ENCODE data around the gene C5orf58. TPM values are rescaled to one million over a fixed set of nuclear protein-coding genes. Genes with fewer than 3 reads are reported as not detected.
A peak's percentile ranks its signal among the peaks of the same experiment; 100 is the strongest.

The C5orf58 gene
- polyA plus RNA-seq (ENCODE audit: insufficient read depth in 1 of 5, insufficient read length in 5 of 5, low replicate concordance in 1 of 5): under 1 TPM; 0.29 to 0.94 (median 0.31) TPM
- long read RNA-seq, donor 1: 0 reads
- long read RNA-seq, donor 2: 0 reads
- long read RNA-seq, donor 3, partial matches to known transcripts: 5 of 5 reads
- long read RNA-seq, donor 3, other reads (novel, unspliced or antisense): 0 of 5 reads
- long read RNA-seq, donor 4: 0 reads
- long read RNA-seq, donor 5: 0 reads
- long read RNA-seq, donor 6: 0 reads
- long read RNA-seq, donor 7: 0 reads
- long read RNA-seq, donor 8: 0 reads

GRCh38 chr5:170232786-170233185 lies at the start of gene C5orf58:
TSS of gene C5orf58 (plus strand) at chr5:170232985. CDS start at chr5:170234977, 1,992 bp downstream.
- DNase-seq: no peak

DNA sequence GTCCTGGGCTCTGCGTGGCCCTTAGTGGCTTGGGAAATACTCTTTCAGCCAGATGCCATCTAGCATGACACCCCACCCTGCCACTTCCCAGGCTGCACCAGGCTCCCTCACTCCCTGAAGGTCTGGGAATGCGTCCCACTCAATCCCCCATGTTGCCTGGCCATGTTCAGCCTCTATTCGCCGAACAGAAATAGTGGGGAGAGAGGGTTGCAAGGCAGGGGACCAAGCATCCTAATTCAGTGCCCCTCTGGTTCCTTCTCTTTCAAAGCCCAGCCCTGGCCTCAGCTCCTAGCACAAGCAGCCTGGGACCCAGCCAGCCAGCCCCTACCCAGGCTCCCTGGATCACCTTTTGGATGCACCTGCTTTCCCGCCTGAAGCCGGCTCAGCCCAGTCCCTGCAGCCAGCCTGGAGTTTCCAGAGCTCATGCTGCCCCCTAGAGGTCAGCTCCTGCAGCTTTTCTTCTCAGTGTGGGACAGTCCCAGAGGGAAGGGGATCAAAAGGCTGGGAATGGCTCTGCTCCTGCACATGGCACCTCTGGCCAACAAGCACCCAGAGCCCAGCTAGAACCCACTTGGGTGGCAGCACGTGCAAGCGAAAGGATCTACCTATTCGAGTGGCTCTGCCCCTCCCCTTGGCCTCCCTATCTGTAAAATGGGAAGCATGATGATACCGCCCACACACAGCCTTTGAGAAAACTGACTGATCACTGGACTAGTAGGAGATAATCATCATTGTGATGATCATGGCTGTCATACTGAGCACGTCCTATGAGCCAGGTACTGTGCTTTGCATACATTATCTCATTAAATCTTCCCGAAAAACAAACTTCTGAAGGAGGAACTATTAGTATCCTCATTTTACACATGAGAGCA lies 48.7 kb upstream of the C5orf58 start:
- peak; percentile 34 to 44 for DNase-seq

DNA sequence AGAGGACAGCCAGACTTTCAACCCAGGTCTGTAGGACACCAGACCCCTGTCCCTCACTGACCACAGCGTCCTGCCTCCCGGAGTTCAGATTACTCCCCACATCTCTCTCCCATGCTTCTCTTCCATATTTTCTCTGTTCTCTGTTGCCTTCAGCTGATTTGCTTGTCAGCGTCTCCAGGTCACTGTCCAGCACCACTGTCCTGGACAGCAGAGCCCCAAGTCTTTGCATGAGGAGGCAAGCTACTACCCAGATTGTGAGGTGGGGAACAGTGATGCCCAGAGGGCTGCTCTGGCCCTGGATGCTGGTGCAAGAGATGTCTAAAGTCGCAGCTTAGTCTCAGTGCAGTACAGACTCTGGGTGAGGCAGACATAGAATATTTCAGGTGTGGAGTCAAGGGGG lies 48.0 kb upstream of the C5orf58 start:
- DNase-seq: no peak

DNA sequence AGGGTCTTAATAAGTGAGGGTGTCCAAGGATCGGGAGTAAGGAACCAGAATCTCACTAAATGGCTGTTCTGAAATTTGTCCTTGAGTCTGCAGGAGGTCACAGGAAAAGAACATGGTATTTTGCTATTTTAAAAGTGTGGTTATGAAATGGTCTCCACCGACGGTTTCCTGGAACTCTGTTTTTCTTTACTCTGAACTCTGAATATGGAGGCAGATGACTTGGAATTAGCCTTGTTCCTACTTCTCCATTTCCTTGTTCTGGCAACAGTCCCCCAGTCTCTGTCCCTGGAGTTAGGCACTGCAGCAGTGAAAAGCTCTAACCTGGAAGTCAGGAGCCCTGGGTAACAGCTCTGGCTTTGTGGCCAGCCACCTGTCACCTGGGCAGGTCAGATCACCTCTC lies 46.6 kb upstream of the C5orf58 start:
- DNase-seq: no peak

- no peak for DNase-seq
Observed at GRCh38 chr5:170186856-170187255, 45.9 kb upstream of the C5orf58 start.

DNA sequence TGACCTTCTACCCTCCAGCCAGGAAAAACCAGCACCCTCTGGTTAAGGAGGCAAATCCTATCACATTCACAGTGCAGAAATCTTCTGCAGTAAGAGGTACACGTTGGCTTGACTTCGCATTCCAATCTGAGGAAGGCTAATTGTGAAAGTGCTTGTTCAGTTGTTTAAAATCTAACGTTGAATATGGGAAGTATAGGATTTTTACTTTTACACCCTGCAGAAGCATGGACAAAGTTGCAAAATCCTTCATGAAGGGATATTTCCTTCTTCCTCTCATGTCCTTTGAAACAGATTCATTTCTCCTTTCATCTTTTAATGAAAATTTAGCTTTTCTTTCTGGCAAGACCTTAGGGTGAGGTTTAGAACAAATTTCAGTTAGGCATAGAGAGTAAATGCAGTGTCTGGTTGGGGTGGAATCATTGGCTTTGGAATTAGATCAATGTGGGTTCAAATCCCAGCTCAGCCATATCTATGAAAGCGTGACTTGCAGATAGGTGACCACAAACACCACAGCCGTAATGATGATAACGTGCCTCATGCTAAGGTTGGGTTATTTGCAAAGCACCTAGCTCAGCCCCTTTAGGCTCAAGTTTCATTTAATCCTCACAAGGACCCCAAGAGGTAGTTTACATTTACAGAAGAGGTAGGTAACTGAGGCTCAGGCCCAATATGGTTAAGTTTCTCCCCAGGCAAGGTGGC lies 42.2 kb upstream of the C5orf58 start:
- no peak for DNase-seq

DNA sequence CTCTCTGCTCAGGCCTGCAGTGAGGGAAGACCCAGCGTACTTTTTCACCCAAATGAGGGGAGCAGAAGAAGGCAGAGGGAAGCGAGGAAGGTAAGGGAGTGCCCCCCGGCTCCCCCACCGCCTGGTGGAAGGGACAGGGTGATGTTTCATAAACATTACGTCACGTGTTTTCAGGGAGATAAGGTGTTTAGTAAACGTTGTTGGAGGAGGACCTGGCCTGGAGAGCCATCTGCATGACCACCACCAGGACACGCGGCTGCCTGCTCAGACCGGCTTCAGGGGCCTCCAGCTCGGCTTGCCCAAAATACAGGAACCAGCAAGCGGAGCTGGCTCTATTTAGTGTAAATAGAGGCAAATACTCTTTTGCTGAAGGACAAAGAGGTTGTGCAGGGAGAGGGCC lies 40.0 kb upstream of the C5orf58 start:
- DNase-seq: no peak

DNA sequence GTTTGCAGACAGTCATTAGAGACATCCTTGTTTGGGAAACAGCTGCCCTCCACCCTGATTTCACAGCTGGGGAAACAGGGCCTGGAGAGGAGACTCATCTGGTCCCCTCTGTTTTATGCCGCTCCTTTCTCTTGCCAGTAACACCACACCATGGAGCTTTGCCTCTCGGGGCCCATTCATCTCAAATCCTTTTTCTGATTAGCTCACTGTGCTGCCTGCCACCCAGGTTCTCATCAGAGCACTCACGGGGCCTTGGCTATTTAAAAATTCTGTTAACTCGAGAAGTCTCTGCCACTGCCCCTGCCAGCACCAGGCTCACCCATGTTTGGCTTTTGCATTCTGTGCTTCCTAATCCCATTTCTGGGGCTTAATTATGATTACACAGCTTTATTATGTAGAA lies 36.8 kb upstream of the C5orf58 start:
- no peak for DNase-seq

DNA sequence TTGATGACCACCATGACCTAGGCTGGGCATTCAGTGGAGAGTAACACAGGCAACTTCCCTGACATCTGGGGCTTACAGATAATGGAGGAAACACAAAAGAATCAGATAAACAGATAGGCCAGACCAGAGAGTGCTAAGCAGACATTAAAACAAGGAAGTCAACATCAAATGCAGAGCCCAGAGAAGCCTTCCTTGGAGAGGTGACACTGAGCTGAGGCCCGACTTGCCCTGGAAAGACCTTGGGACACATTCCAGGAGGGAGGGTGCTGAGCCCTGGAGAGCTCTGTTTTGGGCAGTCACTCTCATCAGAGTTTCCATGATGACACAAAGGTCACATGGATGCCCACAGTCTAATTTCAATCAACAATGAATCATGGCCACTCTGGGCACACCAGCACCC lies 31.9 kb upstream of the C5orf58 start:
- DNase-seq: no peak

- no peak for DNase-seq
Observed at GRCh38 chr5:170201311-170201710, 31.5 kb upstream of the C5orf58 start.

DNA sequence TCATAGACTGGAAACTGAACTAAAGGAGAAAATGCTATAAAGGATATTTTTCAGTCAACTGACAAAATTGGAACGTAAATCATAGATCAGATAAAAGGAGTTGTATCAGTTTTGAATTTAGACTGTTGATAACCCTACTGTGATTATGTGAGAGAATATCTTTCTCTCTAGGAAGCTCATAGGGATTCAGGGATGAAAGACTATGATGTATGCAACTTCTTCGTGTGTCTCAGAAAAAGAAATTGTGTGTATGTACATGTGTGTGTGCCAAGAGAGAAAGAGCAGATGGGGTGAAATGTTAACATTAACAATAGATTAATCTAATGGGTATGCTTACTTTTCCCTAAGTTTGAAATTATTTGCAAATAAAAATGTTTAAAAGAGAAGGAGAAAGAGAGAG lies 30.7 kb upstream of the C5orf58 start:
- peak; percentile 41 to 60 for DNase-seq

GRCh38 chr5:170204202-170204601 lies 28.6 kb upstream of the C5orf58 start:
- no peak for DNase-seq

GRCh38 chr5:170206216-170206615 lies 26.6 kb upstream of the C5orf58 start:
- no peak for DNase-seq

GRCh38 chr5:170206958-170207357 lies 25.8 kb upstream of the C5orf58 start:
- DNase-seq: no peak

DNA sequence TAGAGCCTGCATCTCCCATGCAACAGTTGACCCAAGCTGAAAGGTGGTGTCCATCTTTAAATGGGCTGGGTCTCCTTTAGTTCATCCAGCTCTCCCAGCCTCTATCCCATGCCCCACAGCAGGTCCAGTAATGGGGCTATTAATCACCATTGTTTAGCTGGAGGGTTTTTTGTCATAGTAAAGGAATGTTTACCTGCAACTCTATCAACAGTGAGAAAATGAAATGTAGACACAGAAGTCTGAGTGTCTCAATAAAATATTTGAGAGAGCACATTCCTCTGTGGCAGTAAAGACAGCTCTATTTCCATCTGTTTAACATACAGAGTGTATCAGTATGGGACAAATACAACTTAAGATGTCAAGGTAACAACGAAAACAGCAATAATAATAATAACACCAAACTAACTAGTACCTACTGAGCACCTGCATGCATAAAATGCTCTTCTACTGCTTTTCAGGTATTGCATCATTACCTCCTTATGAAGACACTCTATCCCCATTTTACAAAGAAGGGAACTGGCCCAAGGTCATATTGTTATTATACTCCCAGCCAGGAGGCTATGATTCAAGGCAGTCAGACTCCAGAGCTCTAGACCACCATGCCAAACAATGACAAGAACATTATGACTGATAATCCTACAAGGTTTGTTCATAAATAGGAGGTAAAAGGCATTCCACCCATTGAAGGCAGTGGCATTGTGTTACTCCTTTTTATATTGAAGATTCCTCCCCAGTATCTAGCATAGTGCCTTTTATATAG lies 21.0 kb upstream of the C5orf58 start:
- no peak for DNase-seq

DNA sequence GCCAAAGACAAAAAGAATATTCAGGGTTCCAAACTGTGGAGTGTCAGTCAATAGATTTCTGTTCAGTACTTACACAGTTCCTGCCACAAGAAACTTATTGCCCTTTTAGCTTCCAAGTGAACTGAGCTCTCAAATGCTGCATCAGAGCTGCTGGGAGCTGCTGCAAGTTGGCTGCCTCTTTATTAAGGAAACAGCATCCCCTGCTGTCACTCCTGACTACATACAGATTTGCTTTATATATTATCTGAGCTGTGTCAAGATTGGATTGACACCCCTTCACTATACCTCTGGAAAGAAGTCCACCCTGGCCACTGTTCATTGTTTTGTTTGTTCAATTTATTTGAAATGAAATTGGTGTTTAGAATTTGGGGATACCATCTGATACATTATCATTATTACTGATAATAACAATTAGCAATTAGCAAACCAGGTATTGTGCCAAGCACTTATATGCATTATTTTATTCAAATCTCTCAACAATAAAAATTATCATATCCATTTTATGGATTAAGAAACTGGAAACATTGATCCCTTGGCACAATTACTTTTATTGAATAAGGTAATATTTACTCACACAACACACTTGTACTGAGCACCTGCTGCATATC lies 16.4 kb upstream of the C5orf58 start:
- peak; percentile 47 to 61 for DNase-seq

DNA sequence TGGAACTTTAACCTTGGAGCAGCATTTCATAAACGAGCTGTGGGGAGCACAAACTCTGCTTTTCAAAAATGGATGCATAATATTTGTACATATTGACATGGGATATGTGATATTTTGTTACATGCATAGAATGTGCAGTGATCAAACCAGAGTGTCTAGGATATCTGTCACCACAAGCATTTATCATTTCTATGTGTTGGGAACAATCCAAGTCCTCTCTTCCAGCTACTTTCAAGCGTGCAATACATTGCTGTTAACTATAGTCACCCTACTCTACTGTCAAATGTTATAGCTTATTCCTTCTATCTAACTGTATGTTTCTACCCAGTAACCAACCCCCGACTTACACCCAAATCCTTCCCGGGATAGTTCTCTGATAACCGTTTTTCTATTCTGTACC lies 15.0 kb upstream of the C5orf58 start:
- DNase-seq: no peak

DNA sequence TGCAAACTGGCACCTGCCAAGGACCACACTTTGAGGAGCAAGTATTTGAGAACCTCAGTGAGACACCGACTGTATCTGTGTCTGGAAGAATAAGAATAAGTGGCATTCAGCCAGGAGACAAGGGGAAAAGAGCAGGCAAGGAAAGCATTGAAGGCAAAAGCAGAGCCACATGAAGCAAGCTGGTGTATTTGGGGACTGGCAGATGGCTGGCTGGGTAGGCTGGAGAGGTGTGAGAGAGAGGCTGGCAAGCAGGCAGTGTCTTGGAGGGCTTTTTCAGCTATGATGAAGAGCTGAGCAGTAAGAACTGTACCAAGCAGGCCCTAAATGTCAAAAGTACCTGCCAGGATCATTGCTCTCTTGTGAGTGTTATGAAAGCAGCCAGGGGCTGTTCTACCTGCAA lies 14.1 kb upstream of the C5orf58 start:
- DNase-seq: no peak

DNA sequence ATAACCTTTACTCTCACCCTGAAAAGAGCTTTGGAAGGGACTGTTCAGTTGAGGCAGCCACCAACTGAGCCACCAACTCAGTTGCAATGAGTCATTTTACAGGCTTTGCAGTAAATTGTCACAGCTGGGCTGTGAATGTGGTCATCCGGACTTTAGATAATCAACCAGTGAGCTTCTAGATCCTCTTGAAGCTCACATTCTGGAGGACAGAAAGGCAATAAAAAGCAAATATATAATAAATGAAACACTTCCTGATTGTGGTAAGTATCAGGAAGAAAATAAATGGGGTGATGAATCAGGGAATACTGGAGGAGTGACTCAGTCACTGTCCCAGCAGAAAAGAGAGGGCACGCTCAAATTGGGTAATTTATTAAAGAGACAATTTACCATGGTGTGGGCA lies 13.2 kb upstream of the C5orf58 start:
- no peak for DNase-seq

- DNase-seq: no peak
Observed at GRCh38 chr5:170220191-170220590, 12.6 kb upstream of the C5orf58 start.

DNA sequence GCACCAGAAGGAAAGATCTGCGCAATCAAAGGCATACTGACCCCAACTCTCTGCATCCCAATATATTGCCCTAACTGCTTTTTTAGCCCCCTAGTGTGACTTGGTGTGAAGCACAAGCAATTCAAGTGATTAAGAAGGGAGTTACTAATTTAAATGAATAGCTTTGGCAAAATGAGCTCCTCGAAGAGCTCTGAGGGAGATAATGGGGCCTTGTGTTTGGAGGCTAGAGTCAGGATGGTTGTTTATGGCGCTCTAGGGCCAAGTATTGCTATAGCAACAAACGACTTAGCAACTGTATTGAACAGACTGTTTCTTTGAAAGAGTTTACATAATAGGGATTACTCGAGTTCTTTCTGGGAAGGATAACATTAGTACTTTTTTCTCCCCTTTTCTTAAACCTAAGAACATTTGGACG lies 11.5 kb upstream of the C5orf58 start:
- DNase-seq: peak; percentile 52 to 67
